GM12872 (cell line): ENCODE measurements around the gene LRP4.

ENCODE experiments used
- CTCF ChIP-seq: IDR thresholded peaks from 3 replicates; pipeline ENCODE4 v1.5.1; 2011; ENCODE audit warnings: low read depth, mild to moderate bottlenecking, low read length, moderate library complexity; ENCODE audit not compliant: insufficient read depth

LRP4 gene

GRCh38 chr11:46918083-46918787 is at the start of gene LRP4:
TSS of gene LRP4 (minus strand) at chr11:46918550. CDS start at chr11:46918379, 171 bp downstream.
- no peak for TF ChIP-seq CTCF

GRCh38 chr11:46967962-46968361 is 49.6 kb upstream of the LRP4 start:
- no peak for TF ChIP-seq CTCF

- TF ChIP-seq CTCF: no peak
These were observed 48.4 kb upstream of the LRP4 start for GRCh38 chr11:46966773-46967172.

GRCh38 chr11:46963844-46964243 is 45.5 kb upstream of the LRP4 start:
- TF ChIP-seq CTCF: no peak

GRCh38 chr11:46961041-46961440 is 42.7 kb upstream of the LRP4 start:
- no peak for TF ChIP-seq CTCF

- TF ChIP-seq CTCF: no peak
These were observed 40.4 kb upstream of the LRP4 start for GRCh38 chr11:46958777-46959176.

- no peak for TF ChIP-seq CTCF
These were observed 34.7 kb upstream of the LRP4 start for GRCh38 chr11:46953093-46953492.

- TF ChIP-seq CTCF: no peak
These were observed 34.2 kb upstream of the LRP4 start for GRCh38 chr11:46952553-46952952.
